ENCODE data around the gene SCN3A. TPM values are rescaled to one million over a fixed set of nuclear protein-coding genes. Genes with fewer than 3 reads are reported as not detected.
A peak's percentile ranks its signal among the peaks of the same experiment; 100 is the strongest.

The SCN3A gene
- total RNA-seq, 1 experiment from 2014 or later = not detected

DNA sequence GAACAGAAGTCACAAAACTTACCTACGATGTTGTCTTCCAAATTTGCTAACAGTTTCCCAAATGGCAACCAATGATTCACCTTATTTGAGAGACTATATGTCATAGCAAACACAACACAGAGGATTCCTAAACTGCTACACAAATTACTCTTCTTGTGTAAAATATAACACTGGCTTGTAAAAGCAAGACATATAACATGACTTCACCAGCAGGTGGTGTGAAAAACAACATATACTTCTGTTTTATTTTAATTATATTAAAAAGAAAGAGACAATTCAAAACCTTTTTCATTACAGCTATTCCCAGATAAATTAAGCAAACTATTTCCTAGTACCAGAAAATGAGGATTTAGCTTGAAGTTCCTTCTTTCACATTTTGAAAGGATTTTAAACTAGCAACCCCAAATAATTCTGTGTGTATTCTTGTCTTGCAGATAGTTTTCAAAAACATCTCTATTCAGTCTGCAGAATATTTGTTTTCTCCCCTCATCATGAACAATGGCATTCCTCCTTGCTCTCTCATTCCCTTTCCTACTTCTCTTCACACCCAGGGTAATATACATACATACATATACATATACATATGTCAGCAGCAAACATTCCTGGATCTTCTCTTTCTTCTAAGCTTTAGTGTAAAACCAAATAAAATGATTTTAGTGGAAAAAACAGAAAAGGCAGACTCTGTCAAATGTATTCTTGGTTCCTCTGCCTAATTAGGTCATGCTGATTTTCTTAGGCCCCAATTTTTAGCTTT, 62.1 kb downstream of the SCN3A start:
- H3K4me3 Mint-ChIP-seq (ENCODE audit: unreplicated experiment) = no peak overlapping the region
- no peak for DNase-seq (ENCODE audit: unreplicated experiment)

DNA sequence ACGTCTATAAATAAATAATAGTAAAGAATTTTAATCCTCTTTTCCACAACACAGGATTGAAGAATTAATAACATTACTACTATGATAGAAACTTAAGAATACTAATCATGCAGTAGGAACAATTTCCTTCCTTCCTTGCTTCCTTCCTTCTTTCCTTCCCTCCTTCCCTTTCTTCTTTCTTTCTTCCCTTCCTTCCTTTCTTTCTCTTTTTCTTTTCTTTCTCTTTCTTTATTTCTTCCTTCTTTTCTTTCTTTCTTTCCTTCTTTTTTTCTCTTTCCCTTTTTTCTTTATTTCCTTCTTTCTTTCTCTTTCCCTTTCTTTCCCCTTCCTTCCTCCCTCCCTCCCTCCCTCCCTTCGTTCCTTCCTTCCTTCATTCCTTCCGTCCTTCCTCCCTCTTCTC, 77.6 kb downstream of the SCN3A start:
- Mint-ChIP-seq H3K4me1 (ENCODE audit: insufficient read depth, unreplicated experiment) (no peaks in the 10 kb centered on the region), H3K9me3 (ENCODE audit: unreplicated experiment) (no peaks in the 10 kb centered on the region), H3K27me3 (ENCODE audit: insufficient read depth, unreplicated experiment) (peaks cover 63% of the 10 kb centered on the region), H3K4me3 (ENCODE audit: unreplicated experiment) (no peak overlapping the region), H3K27ac (ENCODE audit: low read depth, unreplicated experiment) (no peak overlapping the region), H3K36me3 (ENCODE audit: insufficient read depth, unreplicated experiment) (no peaks in the 10 kb centered on the region)
- no peak for DNase-seq (ENCODE audit: unreplicated experiment)
- POLR2A ChIA-PET = no interaction called here
- BruUV-seq (replicated peaks) = no TSS peak
- TF ChIP-seq, protein P1, sequence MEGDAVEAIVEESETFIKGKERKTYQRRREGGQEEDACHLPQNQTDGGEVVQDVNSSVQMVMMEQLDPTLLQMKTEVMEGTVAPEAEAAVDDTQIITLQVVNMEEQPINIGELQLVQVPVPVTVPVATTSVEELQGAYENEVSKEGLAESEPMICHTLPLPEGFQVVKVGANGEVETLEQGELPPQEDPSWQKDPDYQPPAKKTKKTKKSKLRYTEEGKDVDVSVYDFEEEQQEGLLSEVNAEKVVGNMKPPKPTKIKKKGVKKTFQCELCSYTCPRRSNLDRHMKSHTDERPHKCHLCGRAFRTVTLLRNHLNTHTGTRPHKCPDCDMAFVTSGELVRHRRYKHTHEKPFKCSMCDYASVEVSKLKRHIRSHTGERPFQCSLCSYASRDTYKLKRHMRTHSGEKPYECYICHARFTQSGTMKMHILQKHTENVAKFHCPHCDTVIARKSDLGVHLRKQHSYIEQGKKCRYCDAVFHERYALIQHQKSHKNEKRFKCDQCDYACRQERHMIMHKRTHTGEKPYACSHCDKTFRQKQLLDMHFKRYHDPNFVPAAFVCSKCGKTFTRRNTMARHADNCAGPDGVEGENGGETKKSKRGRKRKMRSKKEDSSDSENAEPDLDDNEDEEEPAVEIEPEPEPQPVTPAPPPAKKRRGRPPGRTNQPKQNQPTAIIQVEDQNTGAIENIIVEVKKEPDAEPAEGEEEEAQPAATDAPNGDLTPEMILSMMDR (IDR thresholded peaks at IDR 0.05; ENCODE audit: unreplicated experiment) = no peak
- intact Hi-C loops (cut with micrococcal nuclease) = no loop called here
- CTCF ChIA-PET = no interaction called here

More for the DNA sequence above, 62.1 kb downstream of the SCN3A start:
- TF ChIP-seq, protein P1 (IDR thresholded peaks at IDR 0.05; ENCODE audit: unreplicated experiment) = peak; percentile 19
- no TSS peak for BruUV-seq (replicated peaks)
- Mint-ChIP-seq H3K4me1 (ENCODE audit: insufficient read depth, unreplicated experiment) (no peaks in the 10 kb centered on the region), H3K9me3 (ENCODE audit: unreplicated experiment) (no peaks in the 10 kb centered on the region), H3K27me3 (ENCODE audit: insufficient read depth, unreplicated experiment) (peaks cover 86% of the 10 kb centered on the region), H3K27ac (ENCODE audit: low read depth, unreplicated experiment) (no peak overlapping the region), H3K36me3 (ENCODE audit: insufficient read depth, unreplicated experiment) (no peaks in the 10 kb centered on the region)
- intact Hi-C loops (cut with micrococcal nuclease) = no loop called here
- ChIA-PET POLR2A (no interaction called here), CTCF (interaction anchor here (0.6 to 1.3 kb wide), 3 partner anchors 12 to 1691 kb away, joined by 3 to 6 read pairs (median 5); no protein-coding TSS in a partner anchor)

- Mint-ChIP-seq H3K4me3 (ENCODE audit: unreplicated experiment) (no peak overlapping the region), H3K4me1 (ENCODE audit: insufficient read depth, unreplicated experiment) (no peaks in the 10 kb centered on the region), H3K27me3 (ENCODE audit: insufficient read depth, unreplicated experiment) (peaks cover 66% of the 10 kb centered on the region), H3K27ac (ENCODE audit: low read depth, unreplicated experiment) (no peak overlapping the region), H3K9me3 (ENCODE audit: unreplicated experiment) (no peaks in the 10 kb centered on the region), H3K36me3 (ENCODE audit: insufficient read depth, unreplicated experiment) (no peaks in the 10 kb centered on the region)
- ChIA-PET POLR2A (no interaction called here), CTCF (no interaction called here)
- BruUV-seq (replicated peaks) = no TSS peak
- intact Hi-C loops (cut with micrococcal nuclease) = no loop called here
- TF ChIP-seq, protein P1 (IDR thresholded peaks at IDR 0.05; ENCODE audit: unreplicated experiment) = no peak
- DNase-seq (ENCODE audit: unreplicated experiment) = no peak
Observed at GRCh38 chr2:165122521-165122920, 81.3 kb downstream of the SCN3A start.

GRCh38 chr2:165120740-165121467, 82.9 kb downstream of the SCN3A start:
- H3K27me3 Mint-ChIP-seq (ENCODE audit: insufficient read depth, unreplicated experiment) = peaks cover 50% of the 10 kb centered on the region

More at GRCh38 chr2:165120740-165121467, 82.9 kb downstream of the SCN3A start:
- no peak for DNase-seq (ENCODE audit: unreplicated experiment)
- no TSS peak for BruUV-seq (replicated peaks)
- no peaks in the 10 kb centered on the region for H3K9me3 Mint-ChIP-seq (ENCODE audit: unreplicated experiment)
- H3K36me3 Mint-ChIP-seq (ENCODE audit: insufficient read depth, unreplicated experiment) = no peaks in the 10 kb centered on the region
- H3K27ac Mint-ChIP-seq (ENCODE audit: low read depth, unreplicated experiment) = no peak overlapping the region
- no peak overlapping the region for H3K4me3 Mint-ChIP-seq (ENCODE audit: unreplicated experiment)
- intact Hi-C loops (cut with micrococcal nuclease) = no loop called here
- H3K4me1 Mint-ChIP-seq (ENCODE audit: insufficient read depth, unreplicated experiment) = no peaks in the 10 kb centered on the region
- CTCF ChIA-PET = interaction anchor here (0.7 to 1.0 kb wide), 2 partner anchors 116 to 1263 kb away, joined by 3 read pairs; no protein-coding TSS in a partner anchor
- POLR2A ChIA-PET = no interaction called here
- TF ChIP-seq, protein P1 (IDR thresholded peaks at IDR 0.05; ENCODE audit: unreplicated experiment) = no peak

Measured in MCF 10A (cell line).